D721Med (cell line): ENCODE data around the gene LSM6.

Experiments
- DNase-seq: peaks from one replicate; pipeline ENCODE4 v3.0.0; 2011; ENCODE audit warnings: low spot score; ENCODE audit not compliant: insufficient read length
- FAIRE-seq: peaks from 2 replicates; lab custom pipeline; 2011; peaks lifted over from hg19 to GRCh38; lab: Jason Lieb, UNC
- TF ChIP-seq, protein P1 (sequence below): IDR thresholded peaks from 2 replicates; pipeline ENCODE4 v1.5.1; 2012; ENCODE audit warnings: mild to moderate bottlenecking, control low read depth; ENCODE audit not compliant: insufficient read depth; ENCODE audit errors: missing control alignments

The LSM6 gene

DNA sequence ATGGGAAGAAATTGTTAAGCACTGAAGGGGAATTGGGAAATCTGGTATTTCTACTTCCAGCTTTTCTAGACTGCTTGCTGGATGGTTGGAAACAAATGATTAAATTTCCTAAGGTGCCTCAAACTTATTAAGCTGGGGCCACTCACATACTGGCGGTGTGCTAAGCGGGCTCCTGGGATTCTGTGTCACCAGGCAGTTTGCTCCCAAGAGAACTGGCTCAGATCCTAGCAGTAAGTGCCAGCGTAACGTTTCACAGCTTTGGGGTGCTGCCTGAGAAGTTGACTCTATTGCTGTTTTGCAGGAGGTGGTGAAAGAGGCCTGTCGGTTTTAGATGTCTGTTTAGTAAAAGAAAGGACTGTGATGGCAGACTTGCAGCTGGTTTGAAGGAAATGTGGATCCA is 31.9 kb downstream of the LSM6 start:
- FAIRE-seq (no peak), DNase-seq (no peak)
- TF ChIP-seq, protein P1, sequence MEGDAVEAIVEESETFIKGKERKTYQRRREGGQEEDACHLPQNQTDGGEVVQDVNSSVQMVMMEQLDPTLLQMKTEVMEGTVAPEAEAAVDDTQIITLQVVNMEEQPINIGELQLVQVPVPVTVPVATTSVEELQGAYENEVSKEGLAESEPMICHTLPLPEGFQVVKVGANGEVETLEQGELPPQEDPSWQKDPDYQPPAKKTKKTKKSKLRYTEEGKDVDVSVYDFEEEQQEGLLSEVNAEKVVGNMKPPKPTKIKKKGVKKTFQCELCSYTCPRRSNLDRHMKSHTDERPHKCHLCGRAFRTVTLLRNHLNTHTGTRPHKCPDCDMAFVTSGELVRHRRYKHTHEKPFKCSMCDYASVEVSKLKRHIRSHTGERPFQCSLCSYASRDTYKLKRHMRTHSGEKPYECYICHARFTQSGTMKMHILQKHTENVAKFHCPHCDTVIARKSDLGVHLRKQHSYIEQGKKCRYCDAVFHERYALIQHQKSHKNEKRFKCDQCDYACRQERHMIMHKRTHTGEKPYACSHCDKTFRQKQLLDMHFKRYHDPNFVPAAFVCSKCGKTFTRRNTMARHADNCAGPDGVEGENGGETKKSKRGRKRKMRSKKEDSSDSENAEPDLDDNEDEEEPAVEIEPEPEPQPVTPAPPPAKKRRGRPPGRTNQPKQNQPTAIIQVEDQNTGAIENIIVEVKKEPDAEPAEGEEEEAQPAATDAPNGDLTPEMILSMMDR, result no peak

DNA sequence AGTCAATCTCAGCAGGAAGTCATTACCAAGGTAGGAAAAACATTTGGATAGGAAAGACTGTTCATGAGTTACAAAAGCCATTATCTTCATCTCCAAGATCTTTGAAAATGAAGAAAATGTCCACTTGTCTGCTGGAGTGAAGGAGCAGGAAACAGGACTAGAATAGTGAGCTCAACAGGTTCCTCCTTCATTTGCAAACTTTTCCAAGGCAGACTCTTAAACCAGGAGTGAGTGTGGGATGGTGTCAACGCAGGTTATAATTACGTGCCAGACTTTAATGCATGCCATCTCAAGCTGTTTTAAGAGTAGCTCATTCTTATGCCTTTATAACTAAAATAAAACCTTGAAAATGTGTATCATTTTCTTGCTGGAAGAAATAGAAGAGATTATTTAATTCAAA is 35.4 kb downstream of the LSM6 start:
- FAIRE-seq, result no peak
- no peak for DNase-seq

DNA sequence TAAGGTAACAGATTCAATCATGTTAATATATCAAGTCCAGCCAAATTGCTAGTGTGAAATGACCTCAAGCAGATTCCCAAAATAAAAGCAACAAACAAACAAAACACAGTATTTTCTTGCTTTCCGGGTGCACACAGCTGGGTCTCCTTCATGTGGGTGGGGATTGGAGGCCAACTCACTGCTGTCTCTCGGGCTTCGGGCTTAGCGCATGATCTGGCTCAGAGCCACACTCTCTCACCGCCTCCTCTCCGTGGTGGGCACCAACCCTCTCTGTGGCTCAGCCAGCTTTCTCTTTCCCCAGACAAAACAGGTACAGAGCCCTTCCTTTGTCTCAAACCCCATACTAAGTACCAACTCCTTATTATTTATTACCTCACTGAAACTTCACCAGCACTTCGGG is 35.9 kb downstream of the LSM6 start:
- DNase-seq, result no peak

More for the DNA sequence above, 35.4 kb downstream of the LSM6 start:
- TF ChIP-seq, protein P1, result no peak

DNA sequence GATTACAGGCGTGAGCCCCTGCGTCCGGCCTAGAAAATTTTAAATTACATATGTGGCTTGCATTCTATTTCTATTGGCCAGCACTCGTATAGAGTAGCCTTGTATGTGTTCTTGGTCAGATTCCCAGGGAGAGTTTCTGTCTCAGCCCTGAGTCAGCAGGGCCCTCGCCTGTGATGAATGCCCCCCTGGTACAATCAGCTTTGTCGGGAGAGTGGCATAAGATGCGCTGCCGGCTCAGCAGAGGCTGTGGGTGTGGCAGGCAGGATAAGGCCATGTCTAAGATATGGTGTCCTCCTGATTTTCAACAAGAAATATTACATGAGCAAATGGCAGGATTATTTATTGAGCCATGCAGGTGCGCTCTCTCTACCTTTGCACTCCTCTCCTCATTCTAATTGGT is 37.3 kb downstream of the LSM6 start:
- no peak for DNase-seq
- FAIRE-seq, result no peak
- TF ChIP-seq, protein P1, result no peak

More for the DNA sequence above, 35.9 kb downstream of the LSM6 start:
- no peak for FAIRE-seq
- TF ChIP-seq, protein P1, result no peak

DNA sequence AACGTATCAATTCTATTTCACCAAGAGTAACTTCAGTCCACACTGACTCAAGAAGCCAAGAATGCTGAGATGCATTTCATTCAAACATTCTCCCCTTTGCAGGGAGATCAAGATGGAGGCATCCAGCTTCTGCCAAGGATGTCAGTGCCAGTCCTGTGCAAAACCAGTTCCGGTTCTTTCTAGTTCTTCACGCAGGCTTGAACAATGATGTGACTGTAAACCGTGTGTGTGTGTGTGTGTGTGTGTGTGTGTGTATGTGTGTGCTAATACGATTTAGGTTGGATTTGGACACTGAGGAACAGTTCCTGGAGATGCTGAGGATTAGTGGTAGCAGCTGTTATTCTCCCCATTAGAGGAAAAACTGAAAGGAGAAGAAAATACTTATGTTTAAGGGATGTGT is 38.7 kb downstream of the LSM6 start, which contains the start of gene REELD1:
REELD1 (plus strand) TSS at position 301 of the 400 bp plus-strand sequence. CDS start 2,415 bp downstream, outside the sequence.
- FAIRE-seq, result no peak

DNA sequence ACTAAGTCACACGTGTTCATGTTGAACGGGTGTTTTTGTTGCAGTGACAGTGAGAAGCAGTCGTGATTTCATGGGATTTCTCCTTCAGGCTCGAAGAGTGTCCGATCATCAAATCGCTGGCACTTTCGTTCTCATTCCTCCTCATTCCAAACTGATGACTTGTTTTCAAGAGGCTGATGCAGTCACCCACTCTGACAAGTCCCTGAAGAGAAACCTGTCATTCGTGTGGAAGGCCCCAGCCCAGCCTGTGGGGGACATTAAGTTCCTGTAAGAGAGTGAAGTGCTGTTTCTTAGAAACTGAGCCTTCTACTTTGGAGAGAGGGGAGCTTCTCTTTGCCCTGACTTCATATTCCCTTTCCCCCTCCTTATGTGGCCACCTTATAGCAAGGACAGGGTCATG is 46.8 kb downstream of the LSM6 start:
- FAIRE-seq, result no peak
- no peak for DNase-seq
- TF ChIP-seq, protein P1, result no peak

More for the DNA sequence above, 38.7 kb downstream of the LSM6 start, which contains the start of gene REELD1:
- TF ChIP-seq, protein P1, result no peak
- no peak for DNase-seq

DNA sequence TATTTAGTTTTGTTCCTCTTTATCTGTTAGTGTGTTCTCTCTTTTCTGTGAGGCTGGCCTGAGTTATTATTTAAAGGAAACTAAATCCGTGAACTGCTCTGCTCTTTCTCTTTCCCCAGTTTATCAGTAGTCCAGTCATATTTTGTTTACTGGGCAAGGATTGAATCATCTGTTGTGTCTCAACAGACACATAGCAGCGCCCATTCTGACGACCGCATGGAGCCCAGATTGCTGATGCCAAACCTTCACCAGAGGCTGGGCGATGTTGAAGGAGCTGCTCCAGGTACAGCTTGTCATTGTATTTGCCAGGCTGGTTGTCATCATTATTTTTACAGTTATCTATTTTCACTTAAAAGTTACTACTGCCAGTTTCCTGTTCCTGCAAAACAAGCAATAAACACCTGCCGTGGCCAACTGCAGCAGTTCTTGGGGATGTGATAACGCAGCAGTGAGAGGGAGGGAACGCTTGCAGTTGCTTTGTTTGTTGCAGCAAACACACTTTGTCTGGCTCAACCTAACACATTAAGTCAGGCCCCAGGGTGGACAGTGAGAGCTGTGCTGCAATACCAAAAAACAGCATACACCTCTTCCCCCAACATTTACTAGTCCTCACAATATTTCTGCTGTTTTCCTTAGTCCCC is 48.9 kb downstream of the LSM6 start:
- TF ChIP-seq, protein P1, result no peak
- no peak for FAIRE-seq

More for the DNA sequence above, 48.9 kb downstream of the LSM6 start:
- DNase-seq, result no peak
